Lung (tissue), 12 donors: ENCODE data around the gene BDH2. TPM values are rescaled to one million over a fixed set of nuclear protein-coding genes. Genes with fewer than 3 reads are reported as not detected.

ENCODE experiments used
- ATAC-seq: fragments of 200-7000 bp; cut with Tn5 transposase; one replicate; pipeline ENCODE4 v1.9.1; 2020; ENCODE audit warnings: moderate number of reproducible peaks; ENCODE audit not compliant: insufficient read depth, low FRiP score
- DNase-seq, 3 donors: peaks; one replicate each; pipeline ENCODE4 v3.0.0-alpha.2; 2013 to 2017
- H3K27ac ChIP-seq, 2 donors: one replicate each; pipeline ENCODE4 v1.5.1; 2013; ENCODE audit warnings: mild to moderate bottlenecking in 2 of 2, moderate library complexity in 2 of 2, control low read depth in 1 of 2, inconsistent platforms in 1 of 2, low read depth in 1 of 2, low read length in 1 of 2
- H3K27me3 ChIP-seq, 3 donors: one replicate each; pipeline ENCODE4 v1.5.1; 2013; ENCODE audit warnings: low read length in 2 of 3; ENCODE audit not compliant: control insufficient read depth in 3 of 3, insufficient read depth in 3 of 3
- H3K36me3 ChIP-seq, 4 donors: one replicate each; pipeline ENCODE4 v1.5.1; 2013; ENCODE audit warnings: low read length in 4 of 4, mild to moderate bottlenecking in 1 of 4, moderate library complexity in 1 of 4; ENCODE audit not compliant: control insufficient read depth in 4 of 4, insufficient read depth in 4 of 4
- H3K4me1 ChIP-seq, 5 donors: one replicate each; pipeline ENCODE4 v1.5.1; 2013; ENCODE audit warnings: low read length in 5 of 5, mild to moderate bottlenecking in 2 of 5, moderate library complexity in 1 of 5; ENCODE audit not compliant: control insufficient read depth in 5 of 5, insufficient read depth in 5 of 5
- H3K4me3 ChIP-seq: one replicate; pipeline ENCODE4 v1.5.1; 2013; ENCODE audit warnings: mild to moderate bottlenecking, control low read depth, moderate library complexity
- H3K9ac ChIP-seq, 2 donors: one replicate each; pipeline ENCODE4 v1.5.1; 2013; ENCODE audit warnings: low read length in 2 of 2, control low read depth in 1 of 2; ENCODE audit not compliant: insufficient read depth in 1 of 2
- H3K9me3 ChIP-seq, 4 donors: one replicate each; pipeline ENCODE4 v1.5.1; 2013; ENCODE audit warnings: low read length in 3 of 4, mild to moderate bottlenecking in 1 of 4, moderate library complexity in 1 of 4; ENCODE audit not compliant: control insufficient read depth in 4 of 4, insufficient read depth in 3 of 4
- WGBS, 2 donors: extraction: QIAGEN DNeasy Blood & Tissue Kit; methylation state at CpG; one replicate each; pipeline ENCODE4 v1.1.7; 2013; 5-methylcytosine and 5-hydroxymethylcytosine counted together
- polyA plus RNA-seq, 2 donors: library from polyadenylated mRNA; stranded (reverse); fragments of 200-250 nt; gene quantifications; one replicate each; pipeline ENCODE4 v1.2.1, GENCODE V29; 2013
- total RNA-seq, 2 donors: library from RNA; depleted of rRNA in 1 of 2; stranded (reverse); fragments of >200 nt in 1 of 2; gene quantifications; one replicate each; pipeline ENCODE4 v1.2.1, GENCODE V29; 2014 to 2021
- TF ChIP-seq, protein P1 (sequence below): IDR thresholded peaks from 2 replicates; pipeline ENCODE4 v1.5.1; 2012; ENCODE audit warnings: mild to moderate bottlenecking; ENCODE audit errors: control extremely low read depth, extremely low read depth
- donor health status: control.
- donor health status: control.
- donor health status: Bipolar disorder and iron deficiency.
- donor health status: healthy.
- donor health status: DM: yes; HTN: yes; CAD: no.

Gene BDH2
- total and polyA plus RNA-seq, 4 donors: 30.9 to 99.2 (median 54.4) TPM

GRCh38 chr4:103136671-103137445, 37.2 kb upstream of the BDH2 start:
- no peaks in the 10 kb centered on the region for H3K9me3 ChIP-seq
- no peak for DNase-seq
- TF ChIP-seq, protein P1, sequence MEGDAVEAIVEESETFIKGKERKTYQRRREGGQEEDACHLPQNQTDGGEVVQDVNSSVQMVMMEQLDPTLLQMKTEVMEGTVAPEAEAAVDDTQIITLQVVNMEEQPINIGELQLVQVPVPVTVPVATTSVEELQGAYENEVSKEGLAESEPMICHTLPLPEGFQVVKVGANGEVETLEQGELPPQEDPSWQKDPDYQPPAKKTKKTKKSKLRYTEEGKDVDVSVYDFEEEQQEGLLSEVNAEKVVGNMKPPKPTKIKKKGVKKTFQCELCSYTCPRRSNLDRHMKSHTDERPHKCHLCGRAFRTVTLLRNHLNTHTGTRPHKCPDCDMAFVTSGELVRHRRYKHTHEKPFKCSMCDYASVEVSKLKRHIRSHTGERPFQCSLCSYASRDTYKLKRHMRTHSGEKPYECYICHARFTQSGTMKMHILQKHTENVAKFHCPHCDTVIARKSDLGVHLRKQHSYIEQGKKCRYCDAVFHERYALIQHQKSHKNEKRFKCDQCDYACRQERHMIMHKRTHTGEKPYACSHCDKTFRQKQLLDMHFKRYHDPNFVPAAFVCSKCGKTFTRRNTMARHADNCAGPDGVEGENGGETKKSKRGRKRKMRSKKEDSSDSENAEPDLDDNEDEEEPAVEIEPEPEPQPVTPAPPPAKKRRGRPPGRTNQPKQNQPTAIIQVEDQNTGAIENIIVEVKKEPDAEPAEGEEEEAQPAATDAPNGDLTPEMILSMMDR: no peak
- no peak for ATAC-seq
- no peaks in the 10 kb centered on the region for H3K27me3 ChIP-seq
- no peak overlapping the region for H3K27ac ChIP-seq
- no peak overlapping the region for H3K9ac ChIP-seq
- H3K36me3 ChIP-seq: peaks cover 0 to 15% (median 6%) of the 10 kb centered on the region in 4 donors
- H3K4me3 ChIP-seq: no peak overlapping the region
- H3K4me1 ChIP-seq: no peaks in the 10 kb centered on the region
- WGBS, 2 donors: 38 to 98% methylated on average over 1 of the region's 1 CpG

DNA sequence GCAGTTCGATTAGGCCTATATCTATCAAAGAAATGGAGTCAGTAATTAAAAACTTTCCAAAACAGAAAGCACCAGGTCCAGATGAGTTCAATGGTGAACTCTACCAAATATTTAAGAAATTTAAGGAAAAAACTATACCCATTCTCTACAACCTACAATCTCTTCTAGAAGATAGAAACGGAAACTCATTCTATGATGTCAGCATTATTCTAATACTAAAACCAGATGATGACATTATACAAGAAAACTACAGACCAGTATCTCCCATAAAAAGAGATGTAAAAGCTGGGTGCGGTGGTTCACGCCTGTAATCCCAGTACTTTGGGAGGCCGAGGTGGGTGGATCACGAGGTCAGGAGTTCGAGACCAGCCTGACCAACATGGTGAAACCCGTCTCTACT, 29.5 kb upstream of the BDH2 start:
- Histone ChIP-seq H3K4me1 (no peaks in the 10 kb centered on the region), H3K27me3 (no peaks in the 10 kb centered on the region), H3K36me3 (peaks cover 0 to 14% (median 3%) of the 10 kb centered on the region in 4 donors), H3K27ac (no peak overlapping the region), H3K9me3 (no peaks in the 10 kb centered on the region), H3K9ac (no peak overlapping the region), H3K4me3 (no peak overlapping the region)
- TF ChIP-seq, protein P1: no peak
- no peak for DNase-seq
- no peak for ATAC-seq
- 93 to 98% methylated on average over 8 of the region's 8 CpGs for WGBS, 2 donors

DNA sequence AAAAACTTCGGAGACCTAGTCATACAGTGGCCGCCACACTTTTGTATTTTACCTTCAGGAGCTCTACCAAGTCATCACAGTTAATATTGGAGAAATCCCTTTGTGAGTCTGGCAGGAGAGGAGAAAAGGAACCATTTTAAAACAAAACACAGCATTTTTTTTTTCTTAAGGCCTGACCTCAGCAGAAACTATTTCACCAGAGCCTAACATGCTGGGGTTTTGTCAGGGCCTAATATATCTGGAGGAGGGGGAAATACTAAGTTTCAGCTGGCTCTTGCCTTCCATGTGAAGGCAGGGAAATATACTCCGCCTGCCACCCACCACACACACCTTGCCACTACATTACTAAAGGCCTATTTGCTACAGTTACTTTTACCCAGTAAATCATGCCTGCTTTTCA, 26.5 kb upstream of the BDH2 start:
- H3K27me3 ChIP-seq: no peaks in the 10 kb centered on the region
- 96 to 98% methylated on average over 3 of the region's 3 CpGs for WGBS, 2 donors
- H3K27ac ChIP-seq: no peak overlapping the region
- H3K36me3 ChIP-seq: peaks cover 0 to 16% (median 4%) of the 10 kb centered on the region in 4 donors
- H3K9ac ChIP-seq: no peak overlapping the region
- no peaks in the 10 kb centered on the region for H3K4me1 ChIP-seq
- TF ChIP-seq, protein P1: no peak
- no peak overlapping the region for H3K4me3 ChIP-seq
- DNase-seq: no peak
- ATAC-seq: no peak
- no peaks in the 10 kb centered on the region for H3K9me3 ChIP-seq

DNA sequence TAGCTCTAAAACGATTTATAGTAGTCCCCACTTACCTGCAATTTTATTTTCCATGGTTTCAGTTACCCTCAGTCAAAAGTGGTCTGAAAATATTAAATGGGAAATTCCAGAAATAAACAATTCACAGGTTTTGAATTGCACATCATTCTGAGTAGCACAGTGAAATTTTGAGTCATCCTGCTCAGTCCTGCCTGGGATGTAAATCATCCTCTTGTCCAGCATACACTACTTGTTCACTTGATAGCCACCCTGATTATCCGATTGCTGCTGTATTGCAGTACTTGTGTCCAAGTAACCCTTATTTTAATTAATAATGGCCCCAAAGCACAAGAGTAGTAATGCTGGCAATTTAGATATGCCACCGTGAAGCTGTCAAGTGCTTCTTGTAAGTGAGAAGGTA, 23.5 kb upstream of the BDH2 start:
- DNase-seq (no peak), ATAC-seq (no peak)
- H3K36me3 ChIP-seq: peaks cover 0 to 8% (median 1%) of the 10 kb centered on the region in 4 donors
- H3K4me1 ChIP-seq: no peaks in the 10 kb centered on the region
- no peaks in the 10 kb centered on the region for H3K27me3 ChIP-seq
- TF ChIP-seq, protein P1: no peak
- H3K27ac ChIP-seq: no peak overlapping the region
- H3K4me3 ChIP-seq: no peak overlapping the region
- no peaks in the 10 kb centered on the region for H3K9me3 ChIP-seq
- 78 to 82% methylated on average over 3 of the region's 3 CpGs for WGBS, 2 donors
- no peak overlapping the region for H3K9ac ChIP-seq
